ENCODE measurements around the gene PITPNC1. TPM values are rescaled to one million over a fixed set of nuclear protein-coding genes. Genes with fewer than 3 reads are reported as not detected.

The PITPNC1 gene
- total RNA-seq, 4 donors from 2014 or later, result 8.0 to 20.4 (median 9.6) TPM

DNA sequence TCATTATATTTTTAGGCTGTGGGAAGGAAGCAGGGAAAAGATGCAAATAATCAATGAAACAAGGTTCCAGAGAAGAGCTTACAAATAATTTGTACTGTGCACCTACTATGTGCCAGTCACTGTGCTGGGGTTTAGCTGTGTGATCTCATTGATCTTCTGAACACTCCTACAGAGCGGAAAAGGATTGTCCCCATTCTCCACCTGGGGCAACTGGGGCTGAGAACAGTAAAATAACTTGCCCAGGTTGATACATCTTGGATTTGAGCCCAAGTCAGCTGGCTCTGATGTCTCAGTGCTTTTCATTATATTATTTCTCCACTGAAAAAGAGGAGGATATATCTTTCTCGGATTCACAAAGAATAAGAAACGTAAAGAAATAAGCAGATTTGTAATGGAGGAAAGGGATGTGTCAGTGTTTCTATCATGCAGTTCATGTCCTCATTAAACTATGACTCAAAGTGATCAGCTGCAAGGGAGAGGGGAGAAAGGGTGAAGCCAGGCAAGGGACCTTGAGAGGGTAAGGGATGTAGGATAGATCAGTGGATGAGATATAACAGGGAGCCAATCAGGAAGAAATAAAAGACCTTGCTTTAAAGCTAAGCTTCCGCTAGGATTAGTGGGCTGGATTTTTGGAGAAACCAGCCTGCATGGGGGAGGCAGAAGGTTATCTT is 197.0 kb downstream of the PITPNC1 start:
- Histone ChIP-seq H3K27me3 (no peaks in the 10 kb centered on the region), H3K27ac (no peak overlapping the region), H3K36me3 (peaks cover 0 to 9% (median 0%) of the 10 kb centered on the region in 3 donors), H3K9me3 (no peaks in the 10 kb centered on the region), H3K4me3 (no peak overlapping the region), H3K4me1 (no peaks in the 10 kb centered on the region)
- DNase-seq (ENCODE audit: low spot score in 2 of 2), result no peak
- 88 to 91% methylated on average over 4 of the region's 4 CpGs for WGBS, 2 donors
- no peak for TF ChIP-seq EP300 (IDR thresholded peaks at IDR 0.05)
- TF ChIP-seq, protein P1, sequence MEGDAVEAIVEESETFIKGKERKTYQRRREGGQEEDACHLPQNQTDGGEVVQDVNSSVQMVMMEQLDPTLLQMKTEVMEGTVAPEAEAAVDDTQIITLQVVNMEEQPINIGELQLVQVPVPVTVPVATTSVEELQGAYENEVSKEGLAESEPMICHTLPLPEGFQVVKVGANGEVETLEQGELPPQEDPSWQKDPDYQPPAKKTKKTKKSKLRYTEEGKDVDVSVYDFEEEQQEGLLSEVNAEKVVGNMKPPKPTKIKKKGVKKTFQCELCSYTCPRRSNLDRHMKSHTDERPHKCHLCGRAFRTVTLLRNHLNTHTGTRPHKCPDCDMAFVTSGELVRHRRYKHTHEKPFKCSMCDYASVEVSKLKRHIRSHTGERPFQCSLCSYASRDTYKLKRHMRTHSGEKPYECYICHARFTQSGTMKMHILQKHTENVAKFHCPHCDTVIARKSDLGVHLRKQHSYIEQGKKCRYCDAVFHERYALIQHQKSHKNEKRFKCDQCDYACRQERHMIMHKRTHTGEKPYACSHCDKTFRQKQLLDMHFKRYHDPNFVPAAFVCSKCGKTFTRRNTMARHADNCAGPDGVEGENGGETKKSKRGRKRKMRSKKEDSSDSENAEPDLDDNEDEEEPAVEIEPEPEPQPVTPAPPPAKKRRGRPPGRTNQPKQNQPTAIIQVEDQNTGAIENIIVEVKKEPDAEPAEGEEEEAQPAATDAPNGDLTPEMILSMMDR (IDR thresholded peaks at IDR 0.05), result no peak

DNA sequence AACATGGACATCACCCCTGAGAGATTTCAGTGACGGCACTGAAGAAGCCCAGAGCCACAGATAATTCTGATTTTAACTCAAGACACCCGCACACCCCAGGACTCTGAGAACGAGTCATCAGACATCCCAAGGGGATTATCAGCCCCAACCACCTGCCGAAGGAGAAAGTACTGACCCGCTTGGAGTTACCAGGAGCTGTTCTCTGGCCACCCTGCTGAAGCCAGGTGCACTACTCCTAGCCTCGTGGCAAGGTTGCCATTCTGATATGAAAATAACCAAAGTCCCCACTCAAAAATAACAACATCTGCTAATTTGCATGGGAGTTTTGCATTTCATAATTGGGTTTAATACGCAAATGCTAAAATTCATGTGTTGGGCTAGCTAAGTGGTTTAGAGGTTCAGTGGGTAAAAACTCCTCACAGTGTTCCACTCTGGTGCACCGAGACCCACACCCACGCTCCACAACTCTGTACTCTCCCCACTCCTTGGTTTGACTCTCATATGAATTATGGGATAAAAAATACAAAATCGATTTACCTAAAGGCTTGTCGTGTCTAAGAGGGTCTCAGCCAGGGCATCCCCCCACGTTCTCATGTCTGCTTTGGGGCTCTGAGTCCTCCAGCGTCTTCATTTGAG is 197.7 kb downstream of the PITPNC1 start:
- no peaks in the 10 kb centered on the region for H3K4me1 ChIP-seq
- DNase-seq (ENCODE audit: low spot score in 2 of 2), result no peak
- H3K9me3 ChIP-seq, result no peaks in the 10 kb centered on the region
- no peak for TF ChIP-seq EP300 (IDR thresholded peaks at IDR 0.05)
- TF ChIP-seq POLR2A (IDR thresholded peaks at IDR 0.05), result no peak
- TF ChIP-seq, protein P1 (IDR thresholded peaks at IDR 0.05), result no peak
- peaks cover 0 to 11% (median 0%) of the 10 kb centered on the region in 3 donors for H3K36me3 ChIP-seq
- 84 to 85% methylated on average over 13 of the region's 13 CpGs for WGBS, 2 donors
- no peak overlapping the region for H3K4me3 ChIP-seq
- H3K27ac ChIP-seq, result no peak overlapping the region
- no peaks in the 10 kb centered on the region for H3K27me3 ChIP-seq

DNA sequence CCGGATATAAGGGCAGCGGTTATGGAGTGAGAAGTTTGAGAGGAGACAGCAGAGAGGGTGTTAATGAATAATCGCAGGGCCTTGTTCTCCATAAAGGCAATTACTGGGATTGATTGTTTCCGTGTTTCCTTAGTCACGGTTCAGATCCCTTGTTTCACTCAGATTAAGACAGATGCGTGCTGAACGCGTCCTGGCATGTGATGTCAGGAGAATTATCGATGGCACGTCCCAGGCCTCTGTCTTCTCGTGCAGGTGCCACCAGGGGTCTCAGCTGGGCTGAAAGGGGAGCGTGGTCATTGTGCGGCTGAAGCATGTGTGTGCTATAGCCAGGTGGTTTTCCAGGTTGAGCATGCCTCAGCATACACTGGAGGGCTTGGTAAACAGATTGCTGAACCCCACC is 198.2 kb downstream of the PITPNC1 start:
- H3K36me3 ChIP-seq, result peaks cover 0 to 9% (median 0%) of the 10 kb centered on the region in 3 donors
- H3K9me3 ChIP-seq, result no peaks in the 10 kb centered on the region
- TF ChIP-seq POLR2A (IDR thresholded peaks at IDR 0.05) (no peak), EP300 (IDR thresholded peaks at IDR 0.05) (no peak)
- TF ChIP-seq, protein P1 (IDR thresholded peaks at IDR 0.05), result no peak
- no peaks in the 10 kb centered on the region for H3K4me1 ChIP-seq
- 63 to 75% methylated on average over 13 of the region's 13 CpGs for WGBS, 2 donors
- no peak for DNase-seq (ENCODE audit: low spot score in 2 of 2)
- no peaks in the 10 kb centered on the region for H3K27me3 ChIP-seq
- no peak overlapping the region for H3K27ac ChIP-seq
- no peak overlapping the region for H3K4me3 ChIP-seq

DNA sequence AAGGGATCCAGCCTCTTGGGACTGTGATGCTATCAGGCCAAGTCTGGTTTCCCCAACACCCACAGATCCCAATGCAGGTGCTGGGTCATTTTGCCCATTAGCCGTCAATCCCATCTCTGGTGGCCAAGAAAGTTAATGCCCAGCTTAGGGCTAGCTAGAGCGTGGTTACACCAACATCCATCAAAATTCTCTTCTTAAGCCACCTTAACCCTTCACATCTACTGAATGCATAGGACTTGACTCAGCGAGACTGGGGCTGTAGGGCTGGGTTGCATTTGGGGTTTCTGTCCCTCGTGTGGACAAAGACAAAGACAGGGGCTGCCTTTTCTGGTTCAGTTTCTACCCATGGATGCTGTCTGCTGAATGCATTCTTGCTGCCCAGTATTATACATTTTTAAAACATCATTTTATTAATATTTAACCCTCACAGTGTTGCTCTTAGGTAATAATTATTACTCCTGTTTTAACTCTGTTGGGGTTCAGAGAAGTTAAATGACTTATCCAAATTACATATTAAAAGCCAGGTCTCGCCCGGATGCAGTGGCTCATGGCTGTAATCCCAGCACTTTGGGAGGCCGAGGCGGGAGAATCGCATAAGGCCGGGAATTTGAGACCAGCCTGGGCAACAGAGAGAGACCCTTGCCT is 199.5 kb downstream of the PITPNC1 start:
- no peaks in the 10 kb centered on the region for H3K4me1 ChIP-seq
- H3K27me3 ChIP-seq, result no peaks in the 10 kb centered on the region
- TF ChIP-seq, protein P1 (IDR thresholded peaks at IDR 0.05), result no peak
- TF ChIP-seq EP300 (IDR thresholded peaks at IDR 0.05) (no peak), POLR2A (IDR thresholded peaks at IDR 0.05) (no peak)
- H3K27ac ChIP-seq, result no peak overlapping the region
- WGBS, 2 donors, result 94 to 97% methylated on average over 10 of the region's 10 CpGs
- peaks cover 0 to 14% (median 0%) of the 10 kb centered on the region in 3 donors for H3K36me3 ChIP-seq
- no peak for DNase-seq (ENCODE audit: low spot score in 2 of 2)
- no peak overlapping the region for H3K4me3 ChIP-seq
- no peaks in the 10 kb centered on the region for H3K9me3 ChIP-seq

Measured in tibial nerve (tissue), 4 donors.